Liver (tissue), 3 donors: ENCODE measurements around the gene MTARC2.

ENCODE experiments used
- EGR1 ChIP-seq, 2 donors: IDR thresholded peaks; 2 replicates each; pipeline ENCODE4 v1.6.1; 2016 to 2018; ENCODE audit warnings: antibody characterized with exemption in 2 of 2, low read depth in 2 of 2
- JUND ChIP-seq, 2 donors: IDR thresholded peaks; 2 replicates each; pipeline ENCODE4 v1.6.1; 2016; ENCODE audit warnings: antibody characterized with exemption in 2 of 2
- SP1 ChIP-seq: IDR thresholded peaks from 2 replicates; pipeline ENCODE4 v1.6.1; 2018; ENCODE audit warnings: antibody characterized with exemption, mild to moderate bottlenecking
- TAF1 ChIP-seq: conservative IDR thresholded peaks from 2 replicates; pipeline ENCODE4 v1.6.1; 2016; ENCODE audit warnings: antibody characterized with exemption, mild to moderate bottlenecking
- YY1 ChIP-seq: IDR thresholded peaks from 2 replicates; pipeline ENCODE4 v1.6.1; 2016; ENCODE audit warnings: antibody characterized with exemption, mild to moderate bottlenecking
- TF ChIP-seq, protein P1 (sequence below): fragments of 150-350 bp; IDR thresholded peaks from 2 replicates; pipeline ENCODE4 v1.5.1; 2017; ENCODE audit warnings: improper control_type of control experiment, low read depth, low read length; ENCODE audit not compliant: missing input control
- TF ChIP-seq, protein P2 (sequence below): IDR thresholded peaks from 2 replicates; pipeline ENCODE4 v1.6.1; 2016; ENCODE audit warnings: antibody characterized with exemption
- TF ChIP-seq, protein P3 (sequence below): IDR thresholded peaks from 2 replicates; pipeline ENCODE4 v1.6.1; 2016; ENCODE audit warnings: antibody characterized with exemption
- TF ChIP-seq, protein P4 (sequence below): IDR thresholded peaks from 2 replicates; pipeline ENCODE4 v1.6.1; 2016; ENCODE audit warnings: antibody characterized with exemption, mild to moderate bottlenecking
- donor health status: healthy.
- donor health status: healthy.

DNA sequence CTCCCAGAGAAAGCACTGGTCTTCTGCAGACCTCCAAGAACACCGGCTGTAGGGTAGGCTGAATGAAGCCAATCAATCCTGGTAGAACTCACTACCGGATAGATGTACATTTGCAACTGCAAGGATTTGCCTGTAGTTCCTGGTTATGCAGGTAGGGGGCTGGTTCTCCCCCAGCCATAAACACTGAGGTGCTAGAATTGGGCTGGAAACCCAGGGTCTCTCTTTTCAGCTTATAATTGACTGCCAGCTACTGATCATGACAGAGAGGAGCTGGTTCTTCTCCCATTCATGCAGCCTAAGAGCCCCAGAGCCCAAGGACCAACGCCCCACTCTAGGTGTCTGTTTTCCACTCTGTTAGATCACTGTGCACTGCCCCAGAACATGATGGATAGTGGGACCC, 21.5 kb upstream of the MTARC2 start:
- TF ChIP-seq, protein P1, sequence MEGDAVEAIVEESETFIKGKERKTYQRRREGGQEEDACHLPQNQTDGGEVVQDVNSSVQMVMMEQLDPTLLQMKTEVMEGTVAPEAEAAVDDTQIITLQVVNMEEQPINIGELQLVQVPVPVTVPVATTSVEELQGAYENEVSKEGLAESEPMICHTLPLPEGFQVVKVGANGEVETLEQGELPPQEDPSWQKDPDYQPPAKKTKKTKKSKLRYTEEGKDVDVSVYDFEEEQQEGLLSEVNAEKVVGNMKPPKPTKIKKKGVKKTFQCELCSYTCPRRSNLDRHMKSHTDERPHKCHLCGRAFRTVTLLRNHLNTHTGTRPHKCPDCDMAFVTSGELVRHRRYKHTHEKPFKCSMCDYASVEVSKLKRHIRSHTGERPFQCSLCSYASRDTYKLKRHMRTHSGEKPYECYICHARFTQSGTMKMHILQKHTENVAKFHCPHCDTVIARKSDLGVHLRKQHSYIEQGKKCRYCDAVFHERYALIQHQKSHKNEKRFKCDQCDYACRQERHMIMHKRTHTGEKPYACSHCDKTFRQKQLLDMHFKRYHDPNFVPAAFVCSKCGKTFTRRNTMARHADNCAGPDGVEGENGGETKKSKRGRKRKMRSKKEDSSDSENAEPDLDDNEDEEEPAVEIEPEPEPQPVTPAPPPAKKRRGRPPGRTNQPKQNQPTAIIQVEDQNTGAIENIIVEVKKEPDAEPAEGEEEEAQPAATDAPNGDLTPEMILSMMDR, result peak; percentile 7
- TF ChIP-seq TAF1 (no peak), SP1 (no peak), YY1 (no peak), JUND (IDR thresholded peaks at IDR 0.05) (no peak), EGR1 (IDR thresholded peaks at IDR 0.05; ENCODE audit: low read depth in 2 of 2) (no peak)
- TF ChIP-seq, protein P2, sequence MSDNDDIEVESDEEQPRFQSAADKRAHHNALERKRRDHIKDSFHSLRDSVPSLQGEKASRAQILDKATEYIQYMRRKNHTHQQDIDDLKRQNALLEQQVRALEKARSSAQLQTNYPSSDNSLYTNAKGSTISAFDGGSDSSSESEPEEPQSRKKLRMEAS, result no peak
- TF ChIP-seq, protein P3, sequence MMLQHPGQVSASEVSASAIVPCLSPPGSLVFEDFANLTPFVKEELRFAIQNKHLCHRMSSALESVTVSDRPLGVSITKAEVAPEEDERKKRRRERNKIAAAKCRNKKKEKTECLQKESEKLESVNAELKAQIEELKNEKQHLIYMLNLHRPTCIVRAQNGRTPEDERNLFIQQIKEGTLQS, result no peak
- TF ChIP-seq, protein P4, sequence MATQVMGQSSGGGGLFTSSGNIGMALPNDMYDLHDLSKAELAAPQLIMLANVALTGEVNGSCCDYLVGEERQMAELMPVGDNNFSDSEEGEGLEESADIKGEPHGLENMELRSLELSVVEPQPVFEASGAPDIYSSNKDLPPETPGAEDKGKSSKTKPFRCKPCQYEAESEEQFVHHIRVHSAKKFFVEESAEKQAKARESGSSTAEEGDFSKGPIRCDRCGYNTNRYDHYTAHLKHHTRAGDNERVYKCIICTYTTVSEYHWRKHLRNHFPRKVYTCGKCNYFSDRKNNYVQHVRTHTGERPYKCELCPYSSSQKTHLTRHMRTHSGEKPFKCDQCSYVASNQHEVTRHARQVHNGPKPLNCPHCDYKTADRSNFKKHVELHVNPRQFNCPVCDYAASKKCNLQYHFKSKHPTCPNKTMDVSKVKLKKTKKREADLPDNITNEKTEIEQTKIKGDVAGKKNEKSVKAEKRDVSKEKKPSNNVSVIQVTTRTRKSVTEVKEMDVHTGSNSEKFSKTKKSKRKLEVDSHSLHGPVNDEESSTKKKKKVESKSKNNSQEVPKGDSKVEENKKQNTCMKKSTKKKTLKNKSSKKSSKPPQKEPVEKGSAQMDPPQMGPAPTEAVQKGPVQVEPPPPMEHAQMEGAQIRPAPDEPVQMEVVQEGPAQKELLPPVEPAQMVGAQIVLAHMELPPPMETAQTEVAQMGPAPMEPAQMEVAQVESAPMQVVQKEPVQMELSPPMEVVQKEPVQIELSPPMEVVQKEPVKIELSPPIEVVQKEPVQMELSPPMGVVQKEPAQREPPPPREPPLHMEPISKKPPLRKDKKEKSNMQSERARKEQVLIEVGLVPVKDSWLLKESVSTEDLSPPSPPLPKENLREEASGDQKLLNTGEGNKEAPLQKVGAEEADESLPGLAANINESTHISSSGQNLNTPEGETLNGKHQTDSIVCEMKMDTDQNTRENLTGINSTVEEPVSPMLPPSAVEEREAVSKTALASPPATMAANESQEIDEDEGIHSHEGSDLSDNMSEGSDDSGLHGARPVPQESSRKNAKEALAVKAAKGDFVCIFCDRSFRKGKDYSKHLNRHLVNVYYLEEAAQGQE, result no peak
